GM18870 (cell line): Measurements from ENCODE around the gene GSG1L.
"Not testable (repeated sequence)": the region's sequence is repeated elsewhere in the genome, so short reads cannot be mapped to it uniquely, and the experiment has no call there.

Source experiments
- ATAC-seq: cut with Tn5 transposase; IDR thresholded peaks from one replicate; pipeline ENCODE4 v1.9.1; 2021; ENCODE audit warnings: moderate library complexity; ENCODE audit not compliant: unreplicated experiment

Gene GSG1L

GRCh38 chr16:27959914-27960313, 103.6 kb downstream of the GSG1L start:
- ATAC-seq, result no peak

DNA sequence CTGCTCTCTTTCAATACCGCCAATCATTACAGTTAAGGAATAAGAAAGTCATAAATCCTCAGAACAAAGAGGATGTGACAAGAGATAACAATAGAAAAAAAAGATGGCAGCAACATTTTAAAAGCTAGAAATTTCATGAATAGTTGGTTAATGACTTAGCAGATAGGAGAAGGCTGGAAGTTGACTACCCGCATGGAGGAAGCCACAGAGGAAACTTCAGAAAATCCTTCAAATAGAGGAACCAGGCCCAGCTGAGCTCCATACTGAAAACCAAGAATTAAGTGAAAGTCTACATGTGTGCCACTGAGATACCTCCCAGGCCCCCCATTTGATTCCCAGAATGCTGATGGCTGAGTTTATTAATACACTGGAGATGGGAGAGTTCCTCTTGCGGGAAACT, 109.3 kb downstream of the GSG1L start:
- no peak for ATAC-seq

DNA sequence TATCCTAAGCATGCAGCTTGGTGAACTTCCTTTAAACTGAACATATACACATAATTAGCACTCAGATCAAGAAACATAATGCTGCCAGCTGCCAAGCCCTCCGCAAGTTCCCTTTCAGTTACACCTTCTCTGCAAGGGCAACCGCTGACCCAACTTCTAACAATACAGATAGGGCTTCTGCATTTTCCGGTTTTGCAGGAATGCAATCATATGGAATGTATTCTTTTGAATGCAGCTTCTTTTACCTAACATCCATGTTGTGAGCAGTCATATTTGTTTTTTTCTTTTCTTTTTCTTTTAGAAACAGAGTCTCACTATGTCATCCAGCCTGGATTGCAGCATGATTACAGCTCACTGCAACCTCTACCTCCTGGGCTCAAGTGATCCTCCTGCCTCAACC, 110.7 kb downstream of the GSG1L start:
- ATAC-seq, result no peak

DNA sequence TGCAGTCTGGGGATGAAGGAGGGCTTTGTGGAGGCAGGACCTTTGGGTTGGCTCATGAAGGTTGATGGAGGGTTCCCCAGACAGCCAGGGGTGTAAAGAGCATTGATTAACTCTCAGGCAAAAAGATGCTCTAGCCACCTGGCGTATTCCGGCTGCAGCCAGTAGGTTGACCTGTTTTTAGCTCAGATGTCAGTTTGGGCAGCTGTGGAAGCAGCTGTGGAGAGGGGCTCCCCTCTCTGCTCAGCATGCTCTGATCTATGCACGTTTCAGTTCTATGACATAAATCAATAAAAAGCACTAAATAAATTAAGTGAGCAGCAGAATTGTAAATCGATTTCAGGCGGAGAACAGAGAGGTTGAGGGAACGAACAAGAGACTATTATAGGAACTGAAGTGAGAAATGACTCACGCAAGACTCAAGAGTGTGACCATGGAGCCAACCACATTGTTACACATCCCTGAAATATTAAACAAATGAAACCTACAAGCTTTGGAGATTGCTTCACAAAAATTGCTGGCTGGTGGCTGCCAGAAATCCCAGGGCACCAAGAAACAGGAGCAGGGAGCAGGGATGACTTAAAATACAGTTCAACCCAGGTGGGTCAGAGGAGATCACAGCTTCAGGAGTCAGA, 111.9 kb downstream of the GSG1L start:
- no peak for ATAC-seq

DNA sequence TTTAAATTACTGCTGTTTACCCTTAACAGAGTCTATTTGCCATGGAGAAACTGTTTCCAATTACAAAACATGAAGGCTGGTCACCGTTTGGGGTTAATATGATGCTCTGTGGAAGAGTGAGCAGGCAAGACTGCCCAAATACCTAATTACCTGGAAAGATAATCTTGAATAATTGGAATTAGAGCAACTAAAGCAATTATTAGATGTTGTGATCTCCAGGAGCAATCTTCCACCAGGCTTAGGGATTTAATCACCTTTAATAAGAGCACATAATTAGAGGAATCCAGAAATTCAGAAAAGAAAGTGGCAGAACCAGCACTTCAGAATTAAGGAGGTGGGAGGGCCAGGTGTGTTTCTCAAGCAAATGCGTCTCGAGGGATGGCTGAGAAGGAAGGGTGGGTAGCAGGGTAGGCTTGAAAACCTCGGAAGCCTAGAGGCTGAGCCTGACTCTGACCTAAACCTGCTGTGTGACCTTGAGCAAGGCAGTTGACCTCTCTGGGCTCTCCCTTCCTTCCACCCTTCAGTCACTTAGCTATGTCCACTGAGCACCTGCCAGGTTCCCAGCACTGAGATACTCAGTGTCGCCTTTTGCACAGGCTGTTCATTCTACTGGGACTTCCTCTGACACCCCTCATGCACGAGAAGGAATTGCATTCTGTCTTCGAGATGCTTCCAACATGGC, 113.2 kb downstream of the GSG1L start:
- ATAC-seq, result no peak

- no peak for ATAC-seq
Observed at GRCh38 chr16:27947696-27948095, 115.8 kb downstream of the GSG1L start.

DNA sequence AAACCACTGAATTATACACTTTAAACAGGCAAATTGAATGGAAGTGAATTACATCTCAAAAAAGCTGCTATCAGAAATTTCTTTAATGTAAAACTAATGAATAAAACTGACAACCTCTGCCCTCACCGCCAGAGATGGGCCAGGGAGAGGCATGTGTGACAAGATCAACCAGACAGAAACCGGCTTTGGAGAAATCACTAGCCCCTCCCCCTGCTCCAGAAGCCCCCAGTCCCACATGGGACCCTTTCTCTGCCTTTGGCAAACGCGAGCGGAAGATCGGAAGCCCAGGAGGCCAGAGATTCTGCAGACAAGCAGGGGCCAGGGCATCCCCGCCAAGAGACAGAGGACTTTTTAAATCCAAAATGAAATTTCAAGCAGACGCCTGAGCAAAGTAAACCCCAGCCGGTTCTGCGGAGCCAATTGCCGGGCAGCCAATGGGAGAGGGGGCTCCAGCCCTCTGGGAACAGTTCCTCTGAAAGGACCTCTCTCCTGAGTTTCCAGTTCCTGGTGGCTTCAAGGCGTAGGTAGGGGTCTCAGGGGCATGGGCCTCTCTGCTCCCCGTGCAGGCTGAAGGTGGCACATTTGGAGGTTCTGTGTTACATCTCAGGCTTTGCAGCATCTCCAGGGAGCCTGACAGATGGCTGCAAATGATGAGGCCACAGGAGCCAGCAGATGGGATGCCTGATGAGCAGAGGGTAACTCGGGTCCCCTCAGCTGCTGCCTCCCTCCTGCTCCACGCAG, 118.1 kb downstream of the GSG1L start:
- no peak for ATAC-seq

DNA sequence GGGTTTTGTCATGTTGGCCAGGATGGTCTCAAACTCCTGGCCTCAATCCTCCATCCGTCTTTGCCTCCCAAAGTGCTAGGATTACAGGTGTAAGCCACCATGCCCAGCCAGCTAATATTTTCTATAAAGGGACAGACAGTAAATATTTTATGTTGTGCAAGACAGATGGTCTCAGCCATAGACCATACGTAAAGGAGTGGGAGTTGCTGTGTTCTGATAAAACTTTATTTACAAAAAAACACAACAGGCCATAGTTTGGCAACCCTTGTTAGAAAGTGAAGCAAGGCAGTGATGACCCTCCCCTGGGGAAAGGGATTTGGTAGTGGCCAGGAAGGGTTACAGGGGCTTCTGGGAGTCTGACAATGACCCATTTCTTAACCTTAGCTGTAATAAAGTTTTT, 119.7 kb downstream of the GSG1L start:
- ATAC-seq, result no peak

DNA sequence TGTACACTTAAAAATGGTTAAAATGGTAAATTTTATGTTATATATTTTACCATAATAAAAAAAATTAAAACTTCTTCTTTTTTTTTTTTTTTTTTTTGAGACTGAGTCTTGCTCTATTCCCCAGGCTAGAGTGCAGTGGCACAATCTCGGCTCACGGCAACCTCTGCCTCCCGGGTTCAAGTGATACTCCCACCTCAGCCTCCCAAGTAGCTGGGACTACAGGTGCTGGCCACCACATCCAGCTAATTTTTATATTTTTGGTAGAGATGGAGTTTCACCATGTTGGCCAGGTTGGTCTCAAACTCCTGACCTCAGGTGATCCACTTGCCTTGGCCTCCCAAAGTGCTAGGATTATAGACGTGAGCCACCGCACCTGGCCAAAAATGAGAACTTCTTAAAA, 121.4 kb downstream of the GSG1L start:
- ATAC-seq, result not testable (repeated sequence)

DNA sequence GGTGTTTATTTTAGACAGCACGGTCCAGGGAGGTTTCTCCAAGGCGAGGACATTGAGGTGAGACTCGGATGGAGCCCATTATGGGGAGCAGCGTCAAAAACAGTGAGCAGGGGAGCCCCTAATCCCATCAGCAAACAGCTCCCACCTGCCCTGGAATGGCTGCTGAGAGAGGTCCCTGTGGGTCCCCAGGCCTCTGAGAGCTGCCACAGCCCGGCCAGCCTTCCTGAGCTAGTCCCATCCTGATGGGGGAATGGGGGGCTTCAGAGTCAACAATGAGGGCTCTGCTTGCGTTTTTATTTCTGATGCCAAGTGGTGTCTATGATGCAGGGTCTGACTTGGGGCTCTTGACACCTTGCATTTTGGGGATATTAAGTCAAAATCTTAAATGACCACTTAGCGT, 128.4 kb downstream of the GSG1L start:
- ATAC-seq, result no peak

DNA sequence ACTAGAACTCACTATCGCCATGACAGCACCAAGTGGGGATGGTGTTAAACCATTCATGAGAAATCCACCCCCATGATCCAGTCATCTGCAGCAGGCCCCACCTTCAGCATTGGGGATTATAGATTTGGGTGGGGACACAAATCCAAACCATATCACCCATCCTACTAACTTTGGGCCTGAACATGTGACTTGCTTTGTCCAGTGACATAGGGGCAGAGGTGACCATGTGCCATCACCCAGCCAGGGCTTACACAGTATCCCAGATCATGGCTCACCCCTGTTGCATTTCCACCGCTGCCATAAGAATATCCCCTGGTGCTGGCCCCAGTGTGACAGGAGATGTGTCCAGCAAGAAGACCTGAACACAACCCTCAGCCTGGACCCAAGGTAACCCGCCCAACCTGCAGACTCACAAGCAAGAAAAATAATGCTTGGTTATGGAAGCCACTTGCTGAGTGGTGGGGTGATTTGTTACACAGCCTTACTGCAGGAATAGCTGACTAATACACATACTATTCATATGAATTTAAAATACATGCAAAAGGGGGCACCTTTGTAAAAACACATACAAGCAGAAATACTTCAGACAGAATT, 130.9 kb downstream of the GSG1L start:
- ATAC-seq, result no peak

- ATAC-seq, result no peak
Observed at GRCh38 chr16:27929818-27930217, 133.7 kb downstream of the GSG1L start.

- no peak for ATAC-seq
Observed at GRCh38 chr16:27928542-27928941, 135.0 kb downstream of the GSG1L start.

- no peak for ATAC-seq
Observed at GRCh38 chr16:27927266-27927901, 136.1 kb downstream of the GSG1L start.

DNA sequence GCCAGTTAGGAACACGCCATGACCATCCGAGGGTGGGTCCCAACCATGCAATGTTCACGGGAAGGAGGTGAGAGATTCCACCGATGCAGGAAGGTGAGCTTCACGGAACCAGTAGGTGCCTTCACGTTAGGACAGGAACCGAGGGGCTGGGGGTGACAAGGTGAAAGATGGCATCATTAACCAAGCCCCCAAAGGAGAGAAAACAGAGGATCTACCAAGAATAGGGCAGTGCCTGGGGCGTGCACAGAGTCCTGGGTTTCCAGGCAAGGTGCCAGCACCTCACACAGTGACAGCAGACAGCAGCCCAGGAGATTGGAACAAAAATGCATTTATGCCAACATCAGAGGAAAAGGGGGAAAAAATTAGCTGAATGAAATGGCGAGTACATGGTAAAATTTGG, 137.9 kb downstream of the GSG1L start:
- ATAC-seq, result no peak

- no peak for ATAC-seq
Observed at GRCh38 chr16:27924411-27925118, 138.9 kb downstream of the GSG1L start.

GRCh38 chr16:27923751-27924150, 139.8 kb downstream of the GSG1L start:
- no peak for ATAC-seq

DNA sequence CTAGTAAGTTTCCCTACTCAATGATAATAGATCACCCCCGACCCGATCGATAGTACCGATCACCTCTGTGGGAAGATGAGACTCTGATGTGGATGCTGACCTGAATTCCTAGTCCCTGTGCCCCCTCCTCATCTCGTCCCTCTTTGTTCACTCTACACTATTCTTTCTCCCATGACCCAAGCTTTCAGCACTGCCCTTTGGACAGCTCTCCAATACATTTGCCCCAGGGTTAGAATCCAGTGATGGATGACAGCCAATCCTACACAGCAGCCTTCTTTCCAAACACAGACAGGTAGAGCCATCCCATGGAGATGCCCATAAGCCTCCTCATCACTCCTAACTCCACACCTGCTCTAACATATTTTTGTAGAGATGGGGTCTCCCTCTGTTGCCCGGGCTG, 141.1 kb downstream of the GSG1L start:
- ATAC-seq, result no peak

GRCh38 chr16:27921134-27921533, 142.4 kb downstream of the GSG1L start:
- no peak for ATAC-seq

DNA sequence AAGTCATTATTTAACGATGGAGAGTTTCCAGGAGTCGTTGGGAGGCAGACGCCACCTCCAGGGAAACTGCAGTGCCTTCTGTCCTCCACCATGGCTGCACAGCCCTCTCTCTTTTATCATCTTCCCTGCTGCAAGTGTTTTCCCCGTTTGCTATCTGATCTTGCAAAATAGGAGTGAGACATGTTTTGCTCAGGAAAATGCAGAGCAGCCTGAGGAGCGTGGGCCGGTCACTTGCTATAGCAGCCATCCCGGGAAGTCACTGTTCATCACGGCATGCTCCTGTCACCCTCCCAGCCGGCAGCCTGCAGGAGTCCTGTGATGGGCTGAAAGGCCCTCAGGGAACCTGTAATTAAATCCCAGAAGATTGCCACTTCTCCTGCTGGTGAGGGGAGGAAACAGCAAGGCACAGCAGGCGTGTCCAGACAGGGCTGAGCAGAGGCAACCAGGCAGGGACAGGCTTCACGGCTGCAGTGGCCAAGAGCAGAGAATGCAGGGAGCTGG, 143.1 kb downstream of the GSG1L start:
- no peak for ATAC-seq

- ATAC-seq, result no peak
Observed at GRCh38 chr16:27918755-27919154, 144.8 kb downstream of the GSG1L start.
